Measurements from ENCODE around the gene FMO1.
A peak's percentile ranks its signal among the peaks of the same experiment; 100 is the strongest.

The FMO1 gene, protein sequence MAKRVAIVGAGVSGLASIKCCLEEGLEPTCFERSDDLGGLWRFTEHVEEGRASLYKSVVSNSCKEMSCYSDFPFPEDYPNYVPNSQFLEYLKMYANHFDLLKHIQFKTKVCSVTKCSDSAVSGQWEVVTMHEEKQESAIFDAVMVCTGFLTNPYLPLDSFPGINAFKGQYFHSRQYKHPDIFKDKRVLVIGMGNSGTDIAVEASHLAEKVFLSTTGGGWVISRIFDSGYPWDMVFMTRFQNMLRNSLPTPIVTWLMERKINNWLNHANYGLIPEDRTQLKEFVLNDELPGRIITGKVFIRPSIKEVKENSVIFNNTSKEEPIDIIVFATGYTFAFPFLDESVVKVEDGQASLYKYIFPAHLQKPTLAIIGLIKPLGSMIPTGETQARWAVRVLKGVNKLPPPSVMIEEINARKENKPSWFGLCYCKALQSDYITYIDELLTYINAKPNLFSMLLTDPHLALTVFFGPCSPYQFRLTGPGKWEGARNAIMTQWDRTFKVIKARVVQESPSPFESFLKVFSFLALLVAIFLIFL

GRCh38 chr1:171248302-171248701 is at the start of gene FMO1:
Gene FMO1, plus strand, starts transcription at chr1:171248494. Its CDS starts 9,594 bp downstream, at chr1:171258088.
- DNase-seq (ENCODE audit: insufficient read length, low spot score) (no peak), FAIRE-seq (no peak)
- TF ChIP-seq, protein P1, sequence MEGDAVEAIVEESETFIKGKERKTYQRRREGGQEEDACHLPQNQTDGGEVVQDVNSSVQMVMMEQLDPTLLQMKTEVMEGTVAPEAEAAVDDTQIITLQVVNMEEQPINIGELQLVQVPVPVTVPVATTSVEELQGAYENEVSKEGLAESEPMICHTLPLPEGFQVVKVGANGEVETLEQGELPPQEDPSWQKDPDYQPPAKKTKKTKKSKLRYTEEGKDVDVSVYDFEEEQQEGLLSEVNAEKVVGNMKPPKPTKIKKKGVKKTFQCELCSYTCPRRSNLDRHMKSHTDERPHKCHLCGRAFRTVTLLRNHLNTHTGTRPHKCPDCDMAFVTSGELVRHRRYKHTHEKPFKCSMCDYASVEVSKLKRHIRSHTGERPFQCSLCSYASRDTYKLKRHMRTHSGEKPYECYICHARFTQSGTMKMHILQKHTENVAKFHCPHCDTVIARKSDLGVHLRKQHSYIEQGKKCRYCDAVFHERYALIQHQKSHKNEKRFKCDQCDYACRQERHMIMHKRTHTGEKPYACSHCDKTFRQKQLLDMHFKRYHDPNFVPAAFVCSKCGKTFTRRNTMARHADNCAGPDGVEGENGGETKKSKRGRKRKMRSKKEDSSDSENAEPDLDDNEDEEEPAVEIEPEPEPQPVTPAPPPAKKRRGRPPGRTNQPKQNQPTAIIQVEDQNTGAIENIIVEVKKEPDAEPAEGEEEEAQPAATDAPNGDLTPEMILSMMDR (IDR thresholded peaks at IDR 0.05; ENCODE audit: insufficient read depth, missing control alignments): no peak

GRCh38 chr1:171204296-171204695 is 44.0 kb upstream of the FMO1 start:
- DNase-seq (ENCODE audit: insufficient read length, low spot score) (no peak), FAIRE-seq (no peak)
- TF ChIP-seq, protein P1 (IDR thresholded peaks at IDR 0.05; ENCODE audit: insufficient read depth, missing control alignments): no peak

- no peak for FAIRE-seq
Observed at GRCh38 chr1:171206204-171206977, 41.9 kb upstream of the FMO1 start.

GRCh38 chr1:171206978-171207355 is 41.3 kb upstream of the FMO1 start:
- TF ChIP-seq, protein P1 (IDR thresholded peaks at IDR 0.05; ENCODE audit: insufficient read depth, missing control alignments): no peak
- no peak for FAIRE-seq
- DNase-seq (ENCODE audit: insufficient read length, low spot score): no peak

More at GRCh38 chr1:171206204-171206977, 41.9 kb upstream of the FMO1 start:
- no peak for DNase-seq (ENCODE audit: insufficient read length, low spot score)
- TF ChIP-seq, protein P1 (IDR thresholded peaks at IDR 0.05; ENCODE audit: insufficient read depth, missing control alignments): no peak

DNA sequence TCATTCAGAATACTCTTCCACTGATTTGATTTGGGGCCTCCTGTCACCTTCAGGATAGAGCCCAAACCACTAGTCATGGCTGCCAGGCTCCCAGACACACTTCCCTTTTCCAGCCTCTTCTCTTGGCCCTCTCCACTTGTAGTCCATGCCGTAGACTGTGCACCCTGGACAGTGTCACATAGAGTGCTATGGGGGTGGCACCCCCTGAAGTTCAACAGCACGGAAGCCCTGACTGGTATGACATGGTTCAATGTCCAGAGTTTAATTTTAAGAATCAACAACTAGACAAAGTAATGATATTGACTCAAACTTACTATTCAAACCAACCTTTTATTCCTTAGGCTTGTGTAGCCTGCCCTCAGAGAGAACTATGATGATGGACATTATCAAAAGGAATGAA is 40.9 kb upstream of the FMO1 start:
- DNase-seq (ENCODE audit: insufficient read length, low spot score) (no peak), FAIRE-seq (no peak)
- TF ChIP-seq, protein P1 (IDR thresholded peaks at IDR 0.05; ENCODE audit: insufficient read depth, missing control alignments): no peak

- TF ChIP-seq, protein P1 (IDR thresholded peaks at IDR 0.05; ENCODE audit: insufficient read depth, missing control alignments): no peak
- DNase-seq (ENCODE audit: insufficient read length, low spot score): no peak
- peak; percentile 87 for FAIRE-seq
Observed at GRCh38 chr1:171210355-171210754, 37.9 kb upstream of the FMO1 start.
